ENCODE results near the gene FLVCR1.

The FLVCR1 gene

DNA sequence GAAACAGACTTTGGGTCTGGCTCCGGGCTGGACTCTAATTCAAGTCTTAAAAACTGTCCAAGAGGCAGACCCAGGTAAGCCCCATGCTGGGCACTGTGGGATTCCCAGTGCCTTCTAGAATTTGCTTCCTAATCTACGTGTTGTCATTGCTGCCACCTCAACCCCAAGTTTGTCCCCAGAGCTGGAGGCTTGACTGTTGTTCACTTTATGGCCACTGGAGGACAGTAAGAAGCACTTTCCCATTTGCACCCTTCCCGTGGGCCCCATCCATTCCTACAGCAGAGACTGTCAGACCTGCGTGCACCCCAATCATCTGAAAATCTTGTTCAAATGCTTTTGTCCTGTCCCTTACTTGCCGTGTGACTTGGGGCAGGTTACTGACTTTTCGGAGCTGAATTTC, 62.8 kb downstream of the FLVCR1 start:
- no peak overlapping the region for H3K27ac ChIP-seq
- DNase-seq (ENCODE audit: low spot score), result no peak
- TF ChIP-seq, protein P1, sequence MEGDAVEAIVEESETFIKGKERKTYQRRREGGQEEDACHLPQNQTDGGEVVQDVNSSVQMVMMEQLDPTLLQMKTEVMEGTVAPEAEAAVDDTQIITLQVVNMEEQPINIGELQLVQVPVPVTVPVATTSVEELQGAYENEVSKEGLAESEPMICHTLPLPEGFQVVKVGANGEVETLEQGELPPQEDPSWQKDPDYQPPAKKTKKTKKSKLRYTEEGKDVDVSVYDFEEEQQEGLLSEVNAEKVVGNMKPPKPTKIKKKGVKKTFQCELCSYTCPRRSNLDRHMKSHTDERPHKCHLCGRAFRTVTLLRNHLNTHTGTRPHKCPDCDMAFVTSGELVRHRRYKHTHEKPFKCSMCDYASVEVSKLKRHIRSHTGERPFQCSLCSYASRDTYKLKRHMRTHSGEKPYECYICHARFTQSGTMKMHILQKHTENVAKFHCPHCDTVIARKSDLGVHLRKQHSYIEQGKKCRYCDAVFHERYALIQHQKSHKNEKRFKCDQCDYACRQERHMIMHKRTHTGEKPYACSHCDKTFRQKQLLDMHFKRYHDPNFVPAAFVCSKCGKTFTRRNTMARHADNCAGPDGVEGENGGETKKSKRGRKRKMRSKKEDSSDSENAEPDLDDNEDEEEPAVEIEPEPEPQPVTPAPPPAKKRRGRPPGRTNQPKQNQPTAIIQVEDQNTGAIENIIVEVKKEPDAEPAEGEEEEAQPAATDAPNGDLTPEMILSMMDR (conservative IDR thresholded peaks at IDR 0.05; ENCODE audit: low read depth), result no peak
- CTCF ChIA-PET, result no interaction called here
- POLR2A ChIA-PET (ENCODE audit: low non-redundant PET), result no interaction called here

DNA sequence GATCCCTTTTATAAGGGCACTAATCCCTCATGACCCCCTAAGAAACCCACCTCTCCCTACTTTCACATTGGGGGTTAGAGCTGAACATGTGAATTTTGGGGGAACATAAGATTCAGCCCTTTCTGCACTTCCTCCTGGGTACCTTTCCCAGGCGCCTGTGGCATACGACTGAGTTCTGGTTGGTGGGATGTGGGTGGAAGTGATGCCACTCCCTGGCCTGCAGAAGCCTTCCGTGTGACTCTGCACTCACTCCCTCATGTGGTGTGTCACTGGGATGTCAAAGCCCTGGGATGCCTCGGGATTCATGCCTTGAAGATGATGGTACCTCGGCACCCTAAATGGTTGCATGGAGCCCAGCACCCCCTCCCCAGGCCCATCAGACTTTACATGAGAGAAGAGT, 63.9 kb downstream of the FLVCR1 start:
- POLR2A ChIA-PET (ENCODE audit: low non-redundant PET), result no interaction called here
- CTCF ChIA-PET, result interaction anchor here (0.9 kb wide), 1 partner anchor 314 kb away, joined by 3 read pairs; no protein-coding TSS in a partner anchor
- DNase-seq (ENCODE audit: low spot score), result no peak
- TF ChIP-seq, protein P1 (conservative IDR thresholded peaks at IDR 0.05; ENCODE audit: low read depth), result no peak
- no peak overlapping the region for H3K27ac ChIP-seq

DNA sequence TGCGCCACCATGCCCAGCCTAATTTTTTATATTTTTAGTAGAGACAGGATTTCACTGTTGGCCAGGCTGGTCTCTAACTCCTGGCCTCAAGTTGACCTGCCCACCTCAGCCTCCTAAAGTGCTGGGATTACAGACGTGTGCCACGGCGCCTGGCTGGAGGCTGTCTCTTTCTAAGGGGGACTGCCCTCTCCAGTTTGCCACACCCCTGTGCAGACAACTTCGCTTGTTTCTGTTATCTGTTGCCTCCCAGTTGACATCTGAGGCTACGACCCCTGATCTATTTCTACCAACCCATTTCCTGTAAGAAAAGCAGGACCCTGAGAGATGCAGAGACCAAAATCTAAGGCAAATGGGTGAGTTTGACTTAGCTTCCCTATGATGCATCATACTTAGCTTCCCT, 68.3 kb downstream of the FLVCR1 start:
- CTCF ChIA-PET, result no interaction called here
- H3K27ac ChIP-seq, result no peak overlapping the region
- DNase-seq (ENCODE audit: low spot score), result no peak
- POLR2A ChIA-PET (ENCODE audit: low non-redundant PET), result no interaction called here
- TF ChIP-seq, protein P1 (conservative IDR thresholded peaks at IDR 0.05; ENCODE audit: low read depth), result no peak

DNA sequence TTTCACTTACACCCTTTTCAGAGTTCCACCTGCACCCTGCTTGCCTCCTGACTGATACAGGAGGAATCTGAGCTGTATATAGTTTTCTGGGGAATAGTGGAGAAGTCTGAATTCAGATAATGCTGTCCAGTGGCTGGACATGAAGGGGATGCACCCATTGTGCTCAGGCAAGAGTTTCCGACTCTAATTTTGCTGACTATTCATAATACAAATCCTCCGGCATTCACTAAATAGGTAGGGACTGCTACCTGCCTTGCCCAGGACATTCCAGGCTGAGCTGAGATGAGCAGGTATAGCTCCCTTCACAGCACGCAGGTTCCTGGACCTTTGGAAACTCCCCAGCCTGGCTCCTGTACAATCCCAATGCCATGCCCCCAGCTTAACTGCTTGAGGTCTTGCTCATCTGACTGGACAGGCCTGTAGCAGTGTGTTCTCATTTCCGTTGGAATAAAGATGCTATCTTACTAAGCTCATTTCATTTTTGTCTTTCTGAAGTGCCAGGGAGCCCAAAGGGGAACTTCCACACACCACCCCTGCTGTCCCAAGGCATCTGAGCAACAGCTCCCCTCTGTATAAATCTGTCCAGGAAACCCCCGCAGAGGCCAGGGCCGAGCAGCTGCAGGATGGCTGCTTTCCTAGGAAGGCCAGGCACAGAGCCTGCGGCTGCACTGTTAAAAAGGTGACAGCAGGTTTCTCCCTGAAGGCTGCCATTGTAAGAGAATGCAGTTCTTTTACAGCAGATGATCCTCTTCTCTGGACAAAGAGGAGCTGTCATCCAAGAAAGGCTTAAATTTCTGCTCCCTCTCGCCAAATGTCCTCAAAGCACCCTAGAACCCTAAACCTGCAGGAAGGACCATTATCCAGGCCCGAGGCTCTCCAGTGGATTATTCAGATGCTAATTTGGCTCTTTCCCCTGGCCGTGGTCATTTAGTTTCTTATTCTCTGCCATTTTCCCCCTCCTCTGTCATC, 70.5 kb downstream of the FLVCR1 start:
- ChIA-PET CTCF (interaction anchor here (0.6 to 1.0 kb wide), 2 partner anchors 126 to 264 kb away, joined by 3 to 5 read pairs; no protein-coding TSS in a partner anchor), POLR2A (ENCODE audit: low non-redundant PET) (no interaction called here)
- no peak for DNase-seq (ENCODE audit: low spot score)
- no peak overlapping the region for H3K27ac ChIP-seq
- TF ChIP-seq, protein P1 (conservative IDR thresholded peaks at IDR 0.05; ENCODE audit: low read depth), result no peak

DNA sequence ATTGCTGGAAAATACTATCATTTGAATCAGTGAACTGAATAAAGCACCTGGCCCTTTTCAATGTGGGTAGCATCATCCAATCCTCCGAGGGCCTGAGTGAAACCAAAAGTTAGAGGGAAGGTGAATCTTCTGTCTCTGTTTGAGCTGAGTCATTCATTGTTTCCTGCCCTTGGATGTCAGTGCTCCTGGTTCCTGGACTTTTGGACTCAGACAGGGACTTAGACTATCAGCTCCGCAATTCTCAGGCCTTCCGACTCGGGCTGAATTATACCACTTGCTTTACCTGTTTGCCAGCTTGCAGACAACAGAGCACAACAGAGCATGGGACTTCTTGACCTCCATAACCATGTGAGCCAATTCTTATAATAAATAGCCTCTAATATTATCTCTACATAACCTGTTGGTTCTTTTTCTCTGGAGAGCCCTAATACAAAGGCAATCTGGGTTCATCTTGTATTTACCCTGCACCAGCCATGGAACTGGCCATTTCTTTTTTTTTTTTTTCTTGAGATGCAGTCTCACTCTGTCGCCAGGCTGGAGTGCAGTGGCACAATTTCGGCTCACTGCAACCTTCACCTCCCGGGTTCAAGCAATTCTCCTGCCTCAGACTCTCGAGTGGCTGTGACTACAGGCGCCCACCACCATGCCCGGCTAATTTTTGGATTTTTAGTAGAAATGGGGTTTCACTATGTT, 73.1 kb downstream of the FLVCR1 start:
- CTCF ChIA-PET, result interaction anchor here (0.5 to 0.6 kb wide), 2 partner anchors 32 to 181 kb away, joined by 3 to 4 read pairs; no protein-coding TSS in a partner anchor
- DNase-seq (ENCODE audit: low spot score), result no peak
- POLR2A ChIA-PET (ENCODE audit: low non-redundant PET), result no interaction called here
- H3K27ac ChIP-seq, result no peak overlapping the region
- TF ChIP-seq, protein P1 (conservative IDR thresholded peaks at IDR 0.05; ENCODE audit: low read depth), result no peak

DNA sequence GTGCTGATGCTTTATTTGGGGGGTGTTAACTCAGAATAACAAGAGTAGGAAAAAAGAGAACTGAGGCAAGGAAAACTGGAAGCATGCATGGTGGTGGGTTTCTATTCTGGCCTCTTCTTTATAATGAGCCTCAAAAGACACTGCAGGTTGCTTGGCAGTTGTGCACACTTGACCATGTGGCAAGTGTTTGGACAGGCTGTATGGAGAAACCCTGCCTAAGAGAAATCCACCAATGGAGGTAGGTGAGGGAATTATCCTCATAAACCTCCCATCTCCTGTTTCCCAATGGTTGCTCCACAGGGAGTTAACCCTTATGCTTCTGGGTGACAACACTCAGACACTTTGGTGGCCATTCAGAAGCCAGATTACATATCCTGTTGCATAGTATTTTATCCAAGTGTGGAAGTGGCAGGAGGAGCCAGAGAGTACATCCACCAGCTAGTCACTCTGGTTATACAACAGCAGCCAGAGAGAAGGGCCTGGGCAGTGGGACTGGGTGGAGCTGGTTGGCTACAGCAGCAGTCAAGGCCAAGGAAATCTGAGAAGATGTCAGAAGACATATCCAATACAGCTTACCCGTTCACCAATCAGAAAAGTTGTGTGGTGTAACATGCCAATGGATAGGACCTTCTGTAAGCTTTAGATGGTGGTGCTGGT, 75.9 kb downstream of the FLVCR1 start:
- ChIA-PET CTCF (no interaction called here), POLR2A (ENCODE audit: low non-redundant PET) (no interaction called here)
- no peak overlapping the region for H3K27ac ChIP-seq
- TF ChIP-seq, protein P1 (conservative IDR thresholded peaks at IDR 0.05; ENCODE audit: low read depth), result no peak
- no peak for DNase-seq (ENCODE audit: low spot score)
